Fibroblast of skin of left biceps (primary cell): Measurements from ENCODE around the gene SAA2.
"Not testable (repeated sequence)": the region's sequence is repeated elsewhere in the genome, so short reads cannot be mapped to it uniquely, and the experiment has no call there.

Source experiments
- DNase-seq, 2 experiments: peaks; one replicate each; pipeline ENCODE4 v3.0.0-alpha.2; 2013; ENCODE audit warnings: low read depth in 2 of 2

Gene SAA2

GRCh38 chr11:18248561-18248960 is at the start of gene SAA2:
Gene SAA2, minus strand, starts transcription at chr11:18248668. Its CDS starts 657 bp downstream, at chr11:18248011.
- no peak for DNase-seq

- DNase-seq, result no peak
These were observed 46.8 kb upstream of the SAA2 start for GRCh38 chr11:18295316-18295715.

GRCh38 chr11:18294862-18295261 is 46.4 kb upstream of the SAA2 start:
- no peak for DNase-seq

- DNase-seq, result no peak
These were observed 40.4 kb upstream of the SAA2 start for GRCh38 chr11:18288911-18289310.

DNA sequence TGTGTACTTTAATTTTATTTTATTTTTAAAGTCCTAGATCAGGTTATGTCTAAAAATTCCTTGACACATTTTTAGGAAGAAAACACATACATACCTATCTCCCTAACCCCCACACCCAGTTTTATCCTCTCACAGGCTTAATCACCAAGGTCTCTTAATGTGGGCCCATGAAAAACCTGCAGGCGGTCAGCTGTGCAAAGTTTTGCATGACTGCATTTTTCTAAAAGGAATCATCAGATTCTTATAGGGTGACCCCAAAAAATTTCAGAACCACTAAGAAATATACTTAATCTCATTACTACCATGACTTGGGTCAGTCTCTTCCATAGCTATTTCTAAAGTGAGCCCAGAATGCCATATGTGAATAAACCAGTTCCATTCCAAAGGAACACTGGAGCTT is 37.4 kb upstream of the SAA2 start:
- no peak for DNase-seq

- DNase-seq, result no peak
These were observed 34.2 kb upstream of the SAA2 start for GRCh38 chr11:18282626-18283025.

DNA sequence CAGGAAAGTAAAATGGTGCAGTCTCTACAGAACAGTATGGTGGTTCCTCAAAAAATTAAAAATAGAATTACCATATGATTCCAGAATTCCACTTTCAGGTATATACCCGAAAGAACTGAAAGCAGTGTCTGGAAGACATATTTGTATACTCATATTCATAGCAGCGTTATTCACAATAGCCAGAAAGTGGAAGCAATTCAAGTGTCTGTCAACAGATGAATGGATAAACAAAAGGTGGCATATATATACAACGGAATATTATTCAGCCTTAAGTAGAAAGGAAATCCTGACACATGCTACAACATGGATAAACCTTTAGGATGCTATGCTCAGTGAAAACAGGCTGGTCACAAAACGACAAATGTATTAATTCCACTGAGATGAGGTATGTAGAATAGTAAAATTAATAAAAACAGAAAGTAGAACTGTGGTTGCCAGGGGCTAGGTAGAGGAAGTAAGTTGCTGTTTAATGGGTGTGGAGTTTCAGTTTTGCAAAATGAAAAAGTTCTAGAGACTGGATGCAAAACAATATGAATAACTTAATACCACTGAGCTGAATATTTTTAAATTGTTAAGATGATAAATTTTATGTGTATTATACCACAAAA is 32.1 kb upstream of the SAA2 start:
- no peak for DNase-seq

DNA sequence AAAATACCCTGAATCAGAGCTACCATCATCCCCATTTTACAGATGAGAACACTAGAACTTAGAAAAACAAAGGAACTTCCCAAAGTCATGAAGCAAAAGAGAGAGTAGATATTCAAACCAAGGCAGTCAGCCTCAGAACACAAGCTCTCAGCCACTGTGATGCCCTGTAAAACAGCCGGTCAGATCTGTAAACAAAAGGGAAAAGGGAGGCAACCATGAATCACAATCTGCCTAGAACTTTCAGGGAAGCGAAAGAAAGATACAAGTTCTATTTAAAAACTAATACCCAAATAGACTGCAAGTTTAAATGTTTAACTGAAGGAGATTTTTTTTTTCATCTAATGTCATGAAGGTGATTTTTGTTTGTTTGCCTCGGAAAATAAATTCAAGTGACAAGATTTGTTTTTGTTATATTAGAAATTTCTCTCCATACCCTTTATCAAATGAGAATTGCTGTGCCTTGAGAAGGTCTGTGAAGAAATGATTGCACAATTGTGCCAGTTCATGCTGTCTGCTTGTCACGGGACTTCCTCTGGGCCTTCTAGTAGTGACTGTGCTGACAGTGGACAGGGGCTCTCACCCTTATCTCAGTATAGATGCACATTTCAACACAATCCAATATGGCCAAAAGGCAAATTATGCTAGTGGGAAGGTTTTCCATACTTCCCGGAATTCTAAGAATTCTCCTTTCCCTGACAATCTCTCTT is 29.2 kb upstream of the SAA2 start:
- DNase-seq, result no peak

DNA sequence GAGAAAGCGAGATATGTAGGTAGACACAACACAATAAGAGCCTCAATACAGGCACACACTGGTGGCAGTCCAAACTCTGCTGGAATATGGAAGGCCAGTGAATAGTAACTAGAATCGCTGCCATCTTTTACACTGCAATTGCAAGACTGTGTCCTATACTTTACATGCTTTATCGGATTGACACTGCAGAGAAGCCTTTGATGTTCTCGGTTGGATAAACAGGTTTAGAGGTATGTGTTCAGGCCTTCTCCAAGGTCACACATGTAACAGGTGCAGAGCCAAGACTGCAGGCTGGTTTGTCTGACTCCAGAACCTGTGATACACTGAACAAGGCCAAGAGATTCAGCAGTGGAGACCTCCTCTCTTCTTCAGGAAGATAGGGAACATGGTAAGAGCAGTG is 22.7 kb upstream of the SAA2 start:
- DNase-seq, result no peak

GRCh38 chr11:18270102-18270501 is 21.6 kb upstream of the SAA2 start:
- DNase-seq, result no peak

DNA sequence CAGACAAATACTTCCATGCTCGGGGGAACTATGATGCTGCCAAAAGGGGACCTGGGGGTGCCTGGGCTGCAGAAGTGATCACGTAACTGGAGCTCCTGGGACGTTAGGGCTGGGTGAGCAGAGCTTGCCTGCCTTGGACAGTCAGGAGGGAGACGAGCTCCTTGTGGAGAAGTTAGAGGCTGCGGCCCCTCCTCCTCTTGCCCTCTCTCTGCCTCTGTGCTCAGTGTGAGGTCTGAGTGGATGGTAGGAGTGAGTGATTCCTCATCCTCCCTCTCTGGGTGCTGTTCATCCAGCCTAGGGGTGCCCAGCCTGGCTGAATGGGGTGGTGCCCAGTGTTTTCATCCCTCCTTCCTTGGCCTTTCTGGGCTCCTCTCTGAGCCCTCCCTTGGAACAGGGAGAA is 20.8 kb upstream of the SAA2 start:
- not testable (repeated sequence) for DNase-seq

DNA sequence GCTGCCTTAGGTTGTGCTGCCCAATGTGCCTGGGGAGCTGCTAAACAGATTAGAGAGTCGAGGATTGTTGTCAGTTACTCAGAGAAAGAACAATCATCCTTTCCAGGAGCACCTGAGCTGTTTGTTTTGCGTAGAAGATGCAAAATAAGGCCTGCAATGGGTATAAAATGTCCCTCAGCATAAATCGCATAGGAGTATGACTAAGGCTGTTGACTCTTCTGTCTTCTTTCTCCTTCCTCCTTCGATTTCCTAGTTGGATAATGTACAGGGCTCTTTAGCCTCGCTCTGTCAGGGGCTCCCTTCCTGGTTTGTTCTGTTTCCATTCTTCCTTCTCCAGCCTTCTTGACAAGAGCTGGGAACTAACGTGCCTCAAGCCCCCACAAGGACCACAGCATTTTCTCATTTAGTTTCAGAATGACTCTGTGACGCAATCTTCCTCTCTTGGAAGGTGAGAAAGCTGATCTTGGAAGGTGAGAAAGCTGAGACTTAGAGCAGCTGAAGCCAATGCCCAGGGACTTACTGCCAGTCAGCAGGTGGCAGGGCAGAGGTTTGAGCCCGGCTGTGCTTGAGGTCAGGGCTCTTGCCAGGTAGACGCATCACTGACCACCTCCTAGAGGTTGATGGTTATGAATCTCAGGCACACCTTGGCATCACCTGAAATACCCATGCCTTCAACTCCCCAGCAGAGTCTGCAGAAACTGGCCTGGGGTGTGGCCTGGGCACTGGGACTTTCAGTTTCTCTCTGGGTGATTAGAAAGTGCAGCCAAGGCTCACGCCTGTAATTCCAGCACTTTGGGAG is 19.1 kb upstream of the SAA2 start:
- not testable (repeated sequence) for DNase-seq

DNA sequence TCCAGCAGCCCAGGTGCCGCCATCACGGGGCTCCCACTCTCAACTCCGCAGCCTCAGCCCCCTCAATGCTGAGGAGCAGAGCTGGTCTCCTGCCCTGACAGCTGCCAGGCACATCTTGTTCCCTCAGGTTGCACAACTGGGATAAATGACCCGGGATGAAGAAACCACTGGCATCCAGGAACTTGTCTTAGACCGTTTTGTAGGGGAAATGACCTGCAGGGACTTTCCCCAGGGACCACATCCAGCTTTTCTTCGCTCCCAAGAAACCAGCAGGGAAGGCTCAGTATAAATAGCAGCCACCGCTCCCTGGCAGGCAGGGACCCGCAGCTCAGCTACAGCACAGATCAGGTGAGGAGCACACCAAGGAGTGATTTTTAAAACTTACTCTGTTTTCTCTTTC is 17.5 kb upstream of the SAA2 start, which contains the start of gene SAA1:
Gene SAA1, plus strand, starts transcription at position 316 of the 400 bp plus-strand sequence. CDS start 624 bp downstream, outside the sequence.
- no peak for DNase-seq

- no peak for DNase-seq
These were observed 16.4 kb upstream of the SAA2 start for GRCh38 chr11:18264677-18265555.

DNA sequence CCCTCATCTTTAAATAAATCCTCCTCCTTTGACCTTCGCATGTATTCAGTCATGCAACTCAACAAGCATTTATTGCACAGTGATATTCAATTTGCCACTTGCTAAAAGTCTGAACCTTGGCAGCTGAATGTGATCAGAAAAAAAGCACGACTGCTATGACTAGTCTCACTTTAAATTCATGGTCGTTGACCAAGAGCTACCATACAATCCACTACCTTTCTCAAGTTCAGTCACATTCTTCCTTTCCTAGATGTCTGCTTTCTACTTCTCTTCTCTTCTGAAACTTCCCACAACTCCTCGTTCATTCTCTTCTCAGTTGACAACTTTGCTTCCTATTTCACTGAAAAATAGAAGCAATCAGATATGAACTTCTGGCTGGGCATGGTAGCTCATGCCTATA is 15.6 kb upstream of the SAA2 start:
- DNase-seq, result no peak

- not testable (repeated sequence) for DNase-seq
These were observed 14.3 kb upstream of the SAA2 start for GRCh38 chr11:18262681-18263350.

DNA sequence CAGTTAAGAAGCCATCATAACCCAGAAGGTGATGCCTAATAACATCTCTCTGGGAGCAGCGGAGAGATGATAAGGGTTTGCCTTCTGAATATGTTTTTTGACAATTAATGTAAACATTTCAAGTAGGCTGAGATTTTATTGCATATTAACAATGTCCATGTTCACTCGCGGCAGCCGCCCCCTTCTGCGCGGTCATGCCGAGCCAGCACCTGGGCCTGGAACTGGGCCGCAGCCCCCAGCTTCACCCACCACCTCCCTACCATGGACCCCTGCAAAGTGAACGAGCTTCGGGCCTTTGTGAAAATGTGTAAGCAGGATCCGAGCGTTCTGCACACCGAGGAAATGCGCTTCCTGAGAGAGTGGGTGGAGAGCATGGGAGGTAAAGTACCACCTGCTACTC is 13.3 kb upstream of the SAA2 start:
- no peak for DNase-seq

GRCh38 chr11:18259259-18259658 is 10.8 kb upstream of the SAA2 start:
- DNase-seq, result no peak

GRCh38 chr11:18254781-18255361 is 6.4 kb upstream of the SAA2 start:
- DNase-seq, result no peak

- no peak for DNase-seq
These were observed 5.4 kb upstream of the SAA2 start for GRCh38 chr11:18253778-18254338.
